Activated naive CD8-positive, alpha-beta T cell treated with anti-CD3 and anti-CD28 coated beads, Interleukin-2, amount 10 ng/mL, durations not matched to agents 7 days and 5 days (primary cell): Measurements from ENCODE around the gene SKAP1. TPM values are rescaled to one million over a fixed set of nuclear protein-coding genes. Genes with fewer than 3 reads are reported as not detected.

ENCODE experiments used
- ATAC-seq: fragments of 150-1000 bp; cut with Tn5 transposase; one replicate; pipeline ENCODE4 v1.10.0; 2021; ENCODE audit warnings: low read depth, moderate library complexity
- POLR2A ChIA-PET: fragments of 350-600 bp; sonication (Branson Sonifier 250); formaldehyde crosslinking; loops from one replicate; lab custom pipeline; 2021; ENCODE audit warnings: antibody characterized with exemption; lab: Charles Lee
- DNase-seq: peaks from one replicate; pipeline ENCODE4 v3.0.0; 2021
- H3K27ac Mint-ChIP-seq: one replicate; pipeline ENCODE4 v1.8.0; 2022; ENCODE audit warnings: mild to moderate bottlenecking, mixed read lengths
- H3K27me3 Mint-ChIP-seq: one replicate; pipeline ENCODE4 v1.8.0; 2022; ENCODE audit warnings: mild to moderate bottlenecking, moderate library complexity, mixed read lengths
- H3K36me3 Mint-ChIP-seq: one replicate; pipeline ENCODE4 v1.8.0; 2021; ENCODE audit warnings: mild to moderate bottlenecking, mixed read lengths
- H3K4me1 Mint-ChIP-seq: one replicate; pipeline ENCODE4 v1.8.0; 2021; ENCODE audit warnings: mixed read lengths
- H3K4me3 Mint-ChIP-seq: one replicate; pipeline ENCODE4 v1.8.0; 2022; ENCODE audit warnings: mild to moderate bottlenecking, moderate library complexity, mixed read lengths
- H3K9me3 Mint-ChIP-seq: one replicate; pipeline ENCODE4 v1.8.0; 2021; ENCODE audit warnings: mixed read lengths
- total RNA-seq, 2 experiments: library from RNA; stranded (reverse); gene quantifications; one replicate each; pipeline ENCODE4 v1.2.3, GENCODE V29; 2021

Gene SKAP1
- total RNA-seq, 2 experiments from 2014 or later: 96.0 to 98.8 TPM

DNA sequence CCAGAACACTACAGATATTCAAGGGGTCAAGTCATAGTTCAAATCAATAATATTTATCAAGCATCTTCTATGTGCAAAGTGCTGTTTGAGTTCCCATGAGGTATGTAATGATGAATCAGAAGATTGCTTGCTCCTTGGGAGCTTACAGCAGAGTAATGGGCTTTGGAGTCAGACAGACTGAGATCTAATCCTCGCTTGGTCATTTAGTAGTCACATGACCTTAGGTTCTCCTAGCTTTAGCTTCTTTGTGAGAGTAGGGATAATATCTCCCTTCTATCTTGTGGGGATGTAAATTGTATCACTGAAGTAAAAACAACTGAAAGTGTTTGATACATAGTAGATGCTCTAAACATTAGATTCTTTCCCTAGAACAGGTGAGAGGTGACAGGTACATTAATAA, 292.4 kb downstream of the SKAP1 start:
- DNase-seq (no peak), ATAC-seq (no peak)
- peaks cover 15% of the 10 kb centered on the region for H3K4me1 Mint-ChIP-seq
- H3K4me3 Mint-ChIP-seq: no peak overlapping the region
- H3K27ac Mint-ChIP-seq: peak overlapping the region; percentile 68
- POLR2A ChIA-PET: interaction anchor here (0.6 kb wide), 1 partner anchor 649 kb away, joined by 4 read pairs; no protein-coding TSS in a partner anchor
- H3K36me3 Mint-ChIP-seq: peaks cover 15% of the 10 kb centered on the region
- no peaks in the 10 kb centered on the region for H3K9me3 Mint-ChIP-seq
- no peaks in the 10 kb centered on the region for H3K27me3 Mint-ChIP-seq

DNA sequence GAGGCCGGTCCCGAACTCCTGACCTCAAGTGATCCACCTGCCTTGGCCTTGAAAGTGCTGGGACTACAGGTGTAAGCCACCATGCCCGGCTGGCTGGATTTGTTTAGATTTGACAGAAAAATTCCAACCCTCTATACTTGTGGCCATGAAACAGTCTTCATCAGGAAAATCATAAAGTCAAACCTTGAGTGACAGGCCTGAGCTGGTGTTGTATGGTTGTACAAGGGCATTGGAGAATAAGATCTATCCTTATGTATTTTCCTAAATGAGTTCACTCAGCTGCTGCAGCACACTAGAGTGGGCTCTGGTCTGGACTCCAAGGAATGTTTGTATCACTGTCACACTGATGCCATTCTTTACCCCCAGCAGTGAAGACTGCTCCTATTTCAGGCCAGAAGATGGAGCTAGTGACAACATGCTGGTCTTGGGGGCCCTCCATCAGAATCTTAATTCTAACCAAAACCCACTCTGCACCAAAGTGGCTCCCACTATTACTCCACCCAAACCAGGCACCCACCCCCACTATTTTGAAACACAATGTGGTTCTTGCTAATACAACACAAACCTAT, 295.0 kb downstream of the SKAP1 start:
- H3K27me3 Mint-ChIP-seq: no peaks in the 10 kb centered on the region
- ATAC-seq (peak; percentile 35), DNase-seq (no peak)
- H3K9me3 Mint-ChIP-seq: no peaks in the 10 kb centered on the region
- POLR2A ChIA-PET: interaction anchor here (0.6 kb wide), 1 partner anchor 8 kb away, joined by 4 read pairs; no protein-coding TSS in a partner anchor
- H3K36me3 Mint-ChIP-seq: peaks cover 5% of the 10 kb centered on the region
- no peak overlapping the region for H3K27ac Mint-ChIP-seq
- H3K4me1 Mint-ChIP-seq: peaks cover 5% of the 10 kb centered on the region
- no peak overlapping the region for H3K4me3 Mint-ChIP-seq

DNA sequence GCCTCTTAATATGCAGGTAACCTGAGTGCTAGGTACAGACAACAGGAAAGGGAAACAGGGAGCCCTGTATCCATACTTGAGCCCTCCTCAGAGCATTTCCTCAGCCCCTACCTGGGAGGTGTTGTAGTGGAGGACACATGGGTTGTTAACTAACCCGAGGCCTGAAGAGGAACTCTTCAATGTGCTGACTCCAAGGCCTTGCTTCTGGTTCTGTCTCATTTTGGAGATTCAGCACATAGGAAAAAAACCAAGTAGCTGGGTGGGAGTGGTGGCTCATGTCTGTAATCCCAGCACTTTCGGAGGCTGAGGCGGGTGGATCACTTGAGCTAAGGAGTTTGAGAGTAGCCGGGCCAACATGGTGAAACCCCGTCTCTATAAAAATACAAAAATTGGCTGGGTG, 297.6 kb downstream of the SKAP1 start:
- no peaks in the 10 kb centered on the region for H3K27me3 Mint-ChIP-seq
- H3K27ac Mint-ChIP-seq: no peak overlapping the region
- POLR2A ChIA-PET: interaction anchor here (0.7 to 1.6 kb wide), 2 partner anchors 9 to 11 kb away, joined by 3 to 4 read pairs; no protein-coding TSS in a partner anchor
- H3K9me3 Mint-ChIP-seq: no peaks in the 10 kb centered on the region
- H3K4me1 Mint-ChIP-seq: no peaks in the 10 kb centered on the region
- peaks cover 2% of the 10 kb centered on the region for H3K36me3 Mint-ChIP-seq
- no peak overlapping the region for H3K4me3 Mint-ChIP-seq
- DNase-seq (no peak), ATAC-seq (no peak)

DNA sequence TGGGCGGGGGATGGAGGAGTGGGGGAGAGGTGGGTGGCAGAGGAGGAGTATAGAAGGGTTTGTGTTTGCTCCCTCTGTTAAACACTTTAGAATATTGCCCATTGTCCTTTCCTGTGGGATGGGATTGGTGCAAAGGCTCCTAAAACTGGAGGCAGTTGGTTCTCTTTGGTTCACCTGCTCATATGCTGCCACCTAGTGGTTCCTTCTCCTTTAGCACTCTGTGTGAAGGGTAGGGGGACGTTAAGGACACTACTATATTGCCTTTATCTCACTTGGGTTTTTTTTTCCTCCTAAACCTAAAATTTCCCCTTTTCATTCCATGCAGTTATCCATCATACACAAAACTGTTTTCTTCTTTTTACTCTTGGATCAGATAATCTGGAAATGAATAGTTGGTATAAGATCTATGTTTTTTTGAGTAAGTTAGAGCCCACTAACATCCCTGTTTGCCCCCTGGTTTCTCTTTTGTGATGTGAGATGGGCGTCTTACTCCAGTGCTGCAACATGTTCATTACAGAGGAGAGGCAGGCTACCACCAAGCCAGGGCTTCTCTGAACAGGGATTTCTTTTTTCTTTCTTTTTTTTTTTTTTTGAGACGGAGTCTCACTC, 298.7 kb downstream of the SKAP1 start:
- no peak for DNase-seq
- POLR2A ChIA-PET: interaction anchor here (0.6 to 1.5 kb wide), 5 partner anchors 12 to 59 kb away, joined by 3 to 7 read pairs (median 5); partner anchors contain the start of gene SNX11
- no peaks in the 10 kb centered on the region for H3K27me3 Mint-ChIP-seq

DNA sequence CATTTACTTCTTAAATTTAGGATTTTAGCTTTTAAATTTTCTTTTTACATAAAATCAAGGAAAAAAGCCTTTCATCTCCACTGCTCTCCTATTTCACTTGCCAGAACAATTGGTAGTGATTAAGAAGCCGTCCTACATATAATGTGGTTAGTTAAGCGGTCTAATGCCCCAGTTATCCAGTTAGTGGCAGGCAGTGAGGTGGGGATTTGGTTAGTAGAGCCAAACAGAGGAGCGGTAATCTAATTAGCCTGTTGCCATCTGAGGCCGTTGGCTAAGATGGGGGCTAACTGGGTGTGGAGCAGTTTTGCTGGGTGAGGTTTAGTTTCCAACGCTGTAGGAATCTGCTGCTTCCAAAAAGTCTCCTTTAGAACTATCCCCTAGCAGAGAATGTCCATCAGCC, 300.0 kb downstream of the SKAP1 start:
- Mint-ChIP-seq H3K9me3 (no peaks in the 10 kb centered on the region), H3K27ac (no peak overlapping the region), H3K4me1 (no peaks in the 10 kb centered on the region), H3K4me3 (no peak overlapping the region), H3K27me3 (no peaks in the 10 kb centered on the region), H3K36me3 (no peaks in the 10 kb centered on the region)
- DNase-seq: no peak
- ATAC-seq: no peak
- POLR2A ChIA-PET: no interaction called here

More for the DNA sequence above, 298.7 kb downstream of the SKAP1 start:
- H3K9me3 Mint-ChIP-seq: no peaks in the 10 kb centered on the region
- no peaks in the 10 kb centered on the region for H3K4me1 Mint-ChIP-seq
- H3K36me3 Mint-ChIP-seq: peaks cover 1% of the 10 kb centered on the region
- H3K27ac Mint-ChIP-seq: peak overlapping the region; percentile 7
- no peak overlapping the region for H3K4me3 Mint-ChIP-seq
- ATAC-seq: peak; percentile 65

DNA sequence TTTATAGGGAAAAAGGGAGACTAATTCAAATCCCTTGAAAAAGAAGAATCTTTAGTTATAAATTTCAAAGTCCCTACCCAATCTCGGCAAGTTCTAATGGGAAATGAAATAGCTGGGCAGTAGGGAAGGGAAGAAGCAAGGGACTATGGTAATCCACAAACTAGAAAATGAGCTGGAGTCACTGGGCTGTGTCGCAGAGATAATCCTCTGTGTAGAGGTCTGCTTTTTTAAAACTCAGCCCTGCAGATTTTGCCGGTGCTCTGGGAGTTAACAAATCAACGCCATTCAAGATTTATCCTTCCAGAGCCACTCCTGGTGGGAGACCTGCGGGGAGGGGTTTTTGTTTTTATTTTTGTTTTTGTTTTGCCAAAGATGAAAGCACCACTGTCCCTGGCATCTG, 301.6 kb downstream of the SKAP1 start:
- H3K9me3 Mint-ChIP-seq: no peaks in the 10 kb centered on the region
- ATAC-seq: no peak
- DNase-seq: no peak
- H3K27me3 Mint-ChIP-seq: no peaks in the 10 kb centered on the region
- no peak overlapping the region for H3K4me3 Mint-ChIP-seq
- no peak overlapping the region for H3K27ac Mint-ChIP-seq
- POLR2A ChIA-PET: interaction anchor here (0.7 kb wide), 1 partner anchor 222 kb away, joined by 3 read pairs; no protein-coding TSS in a partner anchor
- H3K36me3 Mint-ChIP-seq: peaks cover 3% of the 10 kb centered on the region
- no peaks in the 10 kb centered on the region for H3K4me1 Mint-ChIP-seq

DNA sequence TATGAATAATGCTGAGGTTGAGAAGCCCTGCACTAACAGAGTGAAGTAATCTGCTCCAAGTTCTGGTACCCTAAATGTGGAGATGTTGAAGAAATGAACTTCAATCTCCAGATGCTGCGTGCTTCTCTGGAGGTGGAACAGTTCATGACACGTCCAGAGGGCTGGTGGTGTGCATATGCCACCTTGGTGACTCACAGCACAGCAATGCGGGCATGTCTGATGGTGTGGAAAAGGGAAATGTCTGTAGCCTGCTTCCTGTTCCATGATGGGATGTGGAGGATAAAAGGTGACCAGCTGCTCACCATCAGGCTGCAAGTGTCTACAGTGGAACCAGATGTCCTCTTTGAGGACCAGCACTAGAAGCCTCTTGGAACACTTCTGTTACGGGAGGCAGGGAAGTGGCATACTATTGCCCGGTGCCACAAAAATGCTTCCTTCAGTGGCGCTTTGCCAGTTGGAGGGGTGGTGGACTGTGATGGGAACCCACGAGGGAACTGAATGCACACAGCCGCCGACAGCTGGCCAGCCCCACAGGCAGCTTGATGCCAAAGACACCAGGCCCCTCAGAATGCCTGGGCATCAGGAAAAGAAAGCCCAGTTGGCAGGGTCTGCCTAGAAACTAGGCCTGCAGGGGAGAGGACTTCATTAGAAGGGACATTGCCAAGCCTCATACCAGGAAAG, 302.5 kb downstream of the SKAP1 start:
- no peaks in the 10 kb centered on the region for H3K9me3 Mint-ChIP-seq
- H3K4me1 Mint-ChIP-seq: no peaks in the 10 kb centered on the region
- peaks cover 6% of the 10 kb centered on the region for H3K36me3 Mint-ChIP-seq
- ATAC-seq (no peak), DNase-seq (no peak)
- POLR2A ChIA-PET: no interaction called here
- H3K27ac Mint-ChIP-seq: no peak overlapping the region
- no peak overlapping the region for H3K4me3 Mint-ChIP-seq
- no peaks in the 10 kb centered on the region for H3K27me3 Mint-ChIP-seq

DNA sequence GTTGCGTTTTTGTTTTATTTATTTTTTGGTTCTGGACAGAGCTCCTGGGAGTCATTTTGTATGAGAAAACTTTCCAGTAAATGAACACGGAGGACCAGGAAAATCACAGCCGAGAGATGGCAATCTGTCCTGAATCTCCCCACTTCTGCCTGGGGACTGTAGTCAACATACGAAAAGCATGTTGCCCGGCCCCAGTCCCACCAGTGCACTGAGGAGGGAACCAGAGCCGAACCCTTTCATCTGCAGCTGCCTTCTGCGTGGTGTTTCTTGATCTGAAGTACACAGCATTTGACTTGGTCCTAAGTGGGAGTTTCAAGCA, 303.5 kb downstream of the SKAP1 start:
- H3K9me3 Mint-ChIP-seq: no peaks in the 10 kb centered on the region
- POLR2A ChIA-PET: no interaction called here
- no peaks in the 10 kb centered on the region for H3K27me3 Mint-ChIP-seq
- no peaks in the 10 kb centered on the region for H3K4me1 Mint-ChIP-seq
- H3K4me3 Mint-ChIP-seq: no peak overlapping the region
- H3K36me3 Mint-ChIP-seq: peaks cover 6% of the 10 kb centered on the region
- ATAC-seq (no peak), DNase-seq (no peak)
- H3K27ac Mint-ChIP-seq: no peak overlapping the region

DNA sequence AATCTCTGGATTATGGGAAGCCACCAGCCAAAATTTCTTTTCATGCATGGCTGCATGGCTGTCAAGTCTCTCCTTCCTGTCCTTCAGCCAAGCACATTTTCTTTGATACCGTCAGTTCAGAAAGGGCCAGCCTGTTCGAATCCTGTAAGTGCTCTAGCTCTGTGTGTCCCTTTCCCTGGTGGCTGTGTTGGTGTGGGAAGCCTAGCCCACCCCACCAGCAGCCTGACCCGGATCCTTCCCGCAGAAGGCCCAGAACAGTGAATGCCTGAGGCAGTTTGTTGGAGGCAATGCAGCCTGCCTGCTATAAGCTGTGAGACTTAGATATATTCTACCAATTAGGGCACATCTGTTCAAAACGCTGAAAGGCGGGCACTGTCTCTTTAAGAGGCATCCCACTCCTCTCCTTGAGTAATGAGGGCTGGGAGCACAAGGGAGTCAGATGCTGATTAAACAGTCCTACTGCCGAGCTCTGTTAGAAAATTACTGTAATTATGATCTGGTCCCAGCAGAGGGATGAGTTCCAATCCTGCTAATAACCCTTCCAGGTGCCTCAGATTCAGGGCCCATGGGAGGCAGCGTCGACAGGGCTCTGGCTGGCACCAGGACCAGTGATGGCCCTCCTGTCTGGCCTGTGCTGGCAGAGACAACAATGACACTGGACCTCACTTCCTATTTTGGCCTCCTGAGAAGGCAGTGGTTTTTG, 304.0 kb downstream of the SKAP1 start:
- Mint-ChIP-seq H3K27ac (no peak overlapping the region), H3K36me3 (peaks cover 10% of the 10 kb centered on the region), H3K27me3 (no peaks in the 10 kb centered on the region), H3K4me1 (no peaks in the 10 kb centered on the region), H3K4me3 (no peak overlapping the region), H3K9me3 (no peaks in the 10 kb centered on the region)
- DNase-seq (no peak), ATAC-seq (no peak)
- POLR2A ChIA-PET: no interaction called here

DNA sequence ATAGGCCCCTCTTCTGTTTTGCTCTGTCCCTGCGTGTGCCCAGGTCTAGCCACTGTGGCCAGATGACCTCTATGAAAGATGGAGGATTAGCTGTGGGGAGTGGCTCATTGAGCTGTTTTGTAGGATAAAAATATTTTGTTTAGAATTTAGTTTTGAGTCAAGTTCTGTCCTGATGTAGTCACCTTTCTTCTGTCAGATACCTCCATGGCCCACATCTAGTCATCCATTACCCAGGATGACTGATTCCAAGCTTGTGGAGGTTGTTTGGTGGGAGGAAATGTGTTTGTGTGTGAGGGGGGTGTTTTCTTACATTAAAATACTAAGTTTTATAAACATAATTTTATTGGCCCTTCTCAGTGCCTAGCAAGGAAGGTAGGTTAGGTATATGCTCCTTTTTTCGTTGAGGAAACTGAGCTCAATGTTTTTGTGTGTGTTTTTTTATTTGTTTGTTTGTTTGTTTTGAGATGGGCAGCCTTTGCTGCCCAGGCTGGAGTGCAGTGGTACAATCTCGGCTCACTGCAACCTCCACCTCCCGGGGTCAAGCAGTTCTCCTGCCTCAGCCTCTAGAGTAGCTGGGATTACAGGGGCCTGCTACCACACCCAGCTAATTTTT, 306.1 kb downstream of the SKAP1 start:
- Mint-ChIP-seq H3K36me3 (peaks cover 11% of the 10 kb centered on the region), H3K4me3 (no peak overlapping the region), H3K9me3 (no peaks in the 10 kb centered on the region), H3K27ac (no peak overlapping the region), H3K4me1 (no peaks in the 10 kb centered on the region), H3K27me3 (no peaks in the 10 kb centered on the region)
- POLR2A ChIA-PET: interaction anchor here (0.5 to 2.1 kb wide), 3 partner anchors 11 to 931 kb away, joined by 3 to 8 read pairs (median 4); no protein-coding TSS in a partner anchor
- DNase-seq: no peak
- no peak for ATAC-seq

DNA sequence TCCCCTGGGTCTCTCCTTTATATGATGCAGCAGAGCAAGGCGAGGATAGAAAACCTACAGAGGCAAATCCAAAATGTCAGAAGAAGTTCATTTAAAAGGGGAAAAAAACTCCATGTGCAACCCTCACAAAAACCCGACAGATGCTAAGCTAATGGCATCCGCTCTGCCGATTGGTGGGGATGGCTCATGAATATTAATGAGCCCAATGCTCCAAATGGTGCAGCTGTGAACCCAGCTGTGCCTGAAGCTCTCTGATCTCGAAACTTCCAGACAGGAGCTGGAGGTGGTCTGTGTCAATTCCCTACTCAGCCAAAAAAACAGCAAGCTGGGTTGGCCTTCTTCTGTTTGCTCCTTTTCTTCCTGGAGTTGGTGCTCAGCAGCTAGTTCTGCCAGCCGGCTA, 306.9 kb downstream of the SKAP1 start:
- Mint-ChIP-seq H3K36me3 (peaks cover 14% of the 10 kb centered on the region), H3K4me1 (no peaks in the 10 kb centered on the region), H3K27me3 (no peaks in the 10 kb centered on the region), H3K27ac (no peak overlapping the region), H3K9me3 (no peaks in the 10 kb centered on the region), H3K4me3 (no peak overlapping the region)
- POLR2A ChIA-PET: interaction anchor here (0.5 to 2.1 kb wide), 3 partner anchors 10 to 932 kb away, joined by 3 to 8 read pairs (median 3); no protein-coding TSS in a partner anchor
- no peak for DNase-seq
- no peak for ATAC-seq

DNA sequence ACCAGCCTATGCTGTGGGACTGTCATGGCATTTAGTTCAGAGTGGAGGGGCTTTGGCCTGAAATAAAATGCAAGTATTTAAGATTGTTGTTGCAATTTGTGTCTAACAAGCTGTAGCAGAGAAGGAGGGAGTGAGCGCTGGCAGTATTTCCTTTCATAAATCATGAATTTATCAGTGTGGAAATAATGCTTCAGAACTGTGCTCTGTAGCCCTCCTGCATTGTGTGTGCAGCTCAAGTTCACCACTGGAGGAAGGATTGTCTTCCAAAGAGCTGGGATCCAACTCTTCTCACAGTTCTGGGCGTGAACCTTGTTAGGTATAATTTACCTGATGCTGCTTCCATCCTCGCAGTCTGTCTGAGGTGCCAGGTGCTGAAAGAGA, 307.4 kb downstream of the SKAP1 start:
- ATAC-seq (no peak), DNase-seq (no peak)
- POLR2A ChIA-PET: interaction anchor here (0.6 kb wide), 2 partner anchors 18 to 71 kb away, joined by 3 read pairs; no protein-coding TSS in a partner anchor
- Mint-ChIP-seq H3K27ac (no peak overlapping the region), H3K4me1 (no peaks in the 10 kb centered on the region), H3K9me3 (no peaks in the 10 kb centered on the region), H3K4me3 (no peak overlapping the region), H3K36me3 (peaks cover 14% of the 10 kb centered on the region), H3K27me3 (no peaks in the 10 kb centered on the region)
